ENCODE results near the gene BAHD1. TPM values are rescaled to one million over a fixed set of nuclear protein-coding genes. Genes with fewer than 3 reads are reported as not detected.

The BAHD1 gene
- polyA plus RNA-seq, 3 donors = 0.67 to 8.9 (median 0.79) TPM

DNA sequence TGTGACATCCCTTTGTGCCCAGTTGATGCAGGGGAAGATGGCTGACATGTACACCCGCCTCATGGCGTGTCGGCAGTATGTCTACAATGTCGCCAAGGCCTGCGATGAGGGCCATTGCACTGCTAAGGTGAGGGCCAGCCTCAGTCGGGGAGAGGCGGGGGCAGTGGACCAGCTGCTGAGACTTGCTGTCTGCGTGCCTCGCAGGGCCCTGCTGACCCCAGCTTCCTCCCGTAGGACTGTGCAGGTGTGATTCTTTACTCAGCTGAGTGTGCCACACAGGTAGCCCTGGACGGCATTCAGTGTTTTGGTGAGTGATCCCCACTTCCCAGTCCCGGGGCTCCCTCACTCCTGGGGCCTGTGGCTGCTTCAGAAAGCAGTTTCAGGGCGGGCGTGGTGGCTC lies 24.7 kb upstream of the BAHD1 start:
- intact Hi-C loops (cut with micrococcal nuclease) = no loop called here
- Mint-ChIP-seq H3K4me3 (no peak overlapping the region), H3K27me3 (ENCODE audit: low read depth in 3 of 3) (peaks cover under 1 to 4% (median 2%) of the 10 kb centered on the region in 3 donors), H3K9me3 (peaks cover 0 to 3% (median 0%) of the 10 kb centered on the region in 7 donors), H3K4me1 (peaks cover 9% of the 10 kb centered on the region), H3K36me3 (peaks cover 64 to 82% of the 10 kb centered on the region in 2 donors), H3K27ac (no peak overlapping the region)
- H2AFZ ChIP-seq (ENCODE audit: insufficient read depth, low read depth, low read length, poor library complexity, severe bottlenecking) = no peak overlapping the region
- no peaks in the 10 kb centered on the region for H3K79me2 ChIP-seq (ENCODE audit: insufficient read depth, low read length)
- H3K4me2 ChIP-seq (replicated peaks; ENCODE audit: extremely low read depth, low read length, poor library complexity, severe bottlenecking) = no peak overlapping the region
- H4K20me1 ChIP-seq (ENCODE audit: insufficient read depth, low read length) = no peaks in the 10 kb centered on the region
- no peaks in the 10 kb centered on the region for H3K9me3 ChIP-seq (replicated peaks in 1 of 2; ENCODE audit: control insufficient read depth in 1 of 2, insufficient read depth in 1 of 2, low read length in 2 of 2)
- H3K36me3 ChIP-seq (replicated peaks in 1 of 2; ENCODE audit: control insufficient read depth in 1 of 2, insufficient read depth in 2 of 2, low read length in 2 of 2) = peaks cover 71 to 76% of the 10 kb centered on the region in 2 donors
- TF ChIP-seq, protein P1, sequence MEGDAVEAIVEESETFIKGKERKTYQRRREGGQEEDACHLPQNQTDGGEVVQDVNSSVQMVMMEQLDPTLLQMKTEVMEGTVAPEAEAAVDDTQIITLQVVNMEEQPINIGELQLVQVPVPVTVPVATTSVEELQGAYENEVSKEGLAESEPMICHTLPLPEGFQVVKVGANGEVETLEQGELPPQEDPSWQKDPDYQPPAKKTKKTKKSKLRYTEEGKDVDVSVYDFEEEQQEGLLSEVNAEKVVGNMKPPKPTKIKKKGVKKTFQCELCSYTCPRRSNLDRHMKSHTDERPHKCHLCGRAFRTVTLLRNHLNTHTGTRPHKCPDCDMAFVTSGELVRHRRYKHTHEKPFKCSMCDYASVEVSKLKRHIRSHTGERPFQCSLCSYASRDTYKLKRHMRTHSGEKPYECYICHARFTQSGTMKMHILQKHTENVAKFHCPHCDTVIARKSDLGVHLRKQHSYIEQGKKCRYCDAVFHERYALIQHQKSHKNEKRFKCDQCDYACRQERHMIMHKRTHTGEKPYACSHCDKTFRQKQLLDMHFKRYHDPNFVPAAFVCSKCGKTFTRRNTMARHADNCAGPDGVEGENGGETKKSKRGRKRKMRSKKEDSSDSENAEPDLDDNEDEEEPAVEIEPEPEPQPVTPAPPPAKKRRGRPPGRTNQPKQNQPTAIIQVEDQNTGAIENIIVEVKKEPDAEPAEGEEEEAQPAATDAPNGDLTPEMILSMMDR (IDR thresholded peaks at IDR 0.05) = no peak
- peaks cover 4 to 6% of the 10 kb centered on the region in 2 donors for H3K4me1 ChIP-seq (ENCODE audit: control insufficient read depth in 1 of 2, insufficient read depth in 2 of 2, low read length in 2 of 2)
- H3K27ac ChIP-seq (ENCODE audit: low read depth in 1 of 2, low read length in 2 of 2) = no peak overlapping the region
- no peak overlapping the region for H3K4me3 ChIP-seq (replicated peaks in 1 of 3; ENCODE audit: low read depth in 2 of 3, low read length in 3 of 3)
- H3K9ac ChIP-seq (ENCODE audit: insufficient read depth, low read length, poor library complexity, severe bottlenecking) = no peak overlapping the region
- no peak for DNase-seq
- 96% methylated on average over 14 of the region's 14 CpGs for WGBS (ENCODE audit: insufficient coverage)
- H3K27me3 ChIP-seq (ENCODE audit: control insufficient read depth in 2 of 2, insufficient read depth in 2 of 2, low read length in 2 of 2) = no peaks in the 10 kb centered on the region

GRCh38 chr15:40418126-40418525 lies 22.6 kb upstream of the BAHD1 start:
- Histone ChIP-seq H2AFZ (ENCODE audit: insufficient read depth, low read depth, low read length, poor library complexity, severe bottlenecking) (no peak overlapping the region), H3K27me3 (ENCODE audit: control insufficient read depth in 2 of 2, insufficient read depth in 2 of 2, low read length in 2 of 2) (no peaks in the 10 kb centered on the region), H3K4me2 (replicated peaks; ENCODE audit: extremely low read depth, low read length, poor library complexity, severe bottlenecking) (no peak overlapping the region), H3K4me3 (replicated peaks in 1 of 3; ENCODE audit: low read depth in 2 of 3, low read length in 3 of 3) (no peak overlapping the region), H4K20me1 (ENCODE audit: insufficient read depth, low read length) (no peaks in the 10 kb centered on the region), H3K36me3 (replicated peaks in 1 of 2; ENCODE audit: control insufficient read depth in 1 of 2, insufficient read depth in 2 of 2, low read length in 2 of 2) (peaks cover 50 to 55% of the 10 kb centered on the region in 2 donors), H3K79me2 (ENCODE audit: insufficient read depth, low read length) (no peaks in the 10 kb centered on the region), H3K27ac (ENCODE audit: low read depth in 1 of 2, low read length in 2 of 2) (no peak overlapping the region), H3K9me3 (replicated peaks in 1 of 2; ENCODE audit: control insufficient read depth in 1 of 2, insufficient read depth in 1 of 2, low read length in 2 of 2) (no peaks in the 10 kb centered on the region), H3K9ac (ENCODE audit: insufficient read depth, low read length, poor library complexity, severe bottlenecking) (no peak overlapping the region), H3K4me1 (ENCODE audit: control insufficient read depth in 1 of 2, insufficient read depth in 2 of 2, low read length in 2 of 2) (peaks cover 14 to 18% of the 10 kb centered on the region in 2 donors)
- H3K27me3 Mint-ChIP-seq (ENCODE audit: low read depth in 3 of 3) = peaks cover 2% of the 10 kb centered on the region in 3 donors
- DNase-seq = no peak
- H3K4me3 Mint-ChIP-seq = no peak overlapping the region
- intact Hi-C loops (cut with micrococcal nuclease) = no loop called here
- H3K9me3 Mint-ChIP-seq = peaks cover 0 to 3% (median 0%) of the 10 kb centered on the region in 7 donors
- peaks cover 19% of the 10 kb centered on the region for H3K4me1 Mint-ChIP-seq
- H3K27ac Mint-ChIP-seq = no peak overlapping the region
- peaks cover 46 to 62% of the 10 kb centered on the region in 2 donors for H3K36me3 Mint-ChIP-seq
- no CpG with 5 or more reads among the region's 10 CpGs for WGBS (ENCODE audit: insufficient coverage)
- TF ChIP-seq, protein P1 (IDR thresholded peaks at IDR 0.05) = no peak

All from CD14-positive monocyte (primary cell).